ENCODE measurements around the gene CHMP4B. TPM values are rescaled to one million over a fixed set of nuclear protein-coding genes. Genes with fewer than 3 reads are reported as not detected.

Gene CHMP4B
- total and polyA plus RNA-seq, 7 donors, result 72.5 to 267 (median 151) TPM

GRCh38 chr20:33893314-33893713, 82.2 kb downstream of the CHMP4B start:
- DNase-seq (no peak), ATAC-seq (peak in 1 of 4 donors; percentile 68)
- Histone ChIP-seq H3K4me1 (no peaks in the 10 kb centered on the region), H3K27me3 (ENCODE audit: insufficient read depth in 3 of 3, low read length in 2 of 3) (no peaks in the 10 kb centered on the region), H3K4me3 (no peak overlapping the region), H3K27ac (no peak overlapping the region), H3K9me3 (no peaks in the 10 kb centered on the region), H3K36me3 (ENCODE audit: insufficient read depth in 1 of 2, low read depth in 1 of 2) (no peaks in the 10 kb centered on the region)
- TF ChIP-seq, protein P1, sequence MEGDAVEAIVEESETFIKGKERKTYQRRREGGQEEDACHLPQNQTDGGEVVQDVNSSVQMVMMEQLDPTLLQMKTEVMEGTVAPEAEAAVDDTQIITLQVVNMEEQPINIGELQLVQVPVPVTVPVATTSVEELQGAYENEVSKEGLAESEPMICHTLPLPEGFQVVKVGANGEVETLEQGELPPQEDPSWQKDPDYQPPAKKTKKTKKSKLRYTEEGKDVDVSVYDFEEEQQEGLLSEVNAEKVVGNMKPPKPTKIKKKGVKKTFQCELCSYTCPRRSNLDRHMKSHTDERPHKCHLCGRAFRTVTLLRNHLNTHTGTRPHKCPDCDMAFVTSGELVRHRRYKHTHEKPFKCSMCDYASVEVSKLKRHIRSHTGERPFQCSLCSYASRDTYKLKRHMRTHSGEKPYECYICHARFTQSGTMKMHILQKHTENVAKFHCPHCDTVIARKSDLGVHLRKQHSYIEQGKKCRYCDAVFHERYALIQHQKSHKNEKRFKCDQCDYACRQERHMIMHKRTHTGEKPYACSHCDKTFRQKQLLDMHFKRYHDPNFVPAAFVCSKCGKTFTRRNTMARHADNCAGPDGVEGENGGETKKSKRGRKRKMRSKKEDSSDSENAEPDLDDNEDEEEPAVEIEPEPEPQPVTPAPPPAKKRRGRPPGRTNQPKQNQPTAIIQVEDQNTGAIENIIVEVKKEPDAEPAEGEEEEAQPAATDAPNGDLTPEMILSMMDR (IDR thresholded peaks at IDR 0.05), result no peak
- intact Hi-C loops (cut with DNase I), result no loop called here
- WGBS, 3 donors, result 83 to 85% (median 84%) methylated on average over 4 of the region's 4 CpGs

GRCh38 chr20:33894798-33895197, 83.7 kb downstream of the CHMP4B start:
- no peaks in the 10 kb centered on the region for H3K4me1 ChIP-seq
- TF ChIP-seq, protein P1 (IDR thresholded peaks at IDR 0.05), result no peak
- no peak for ATAC-seq
- WGBS, 3 donors, result 46 to 52% (median 47%) methylated on average over 3 of the region's 3 CpGs
- no peak for DNase-seq
- no peak overlapping the region for H3K4me3 ChIP-seq
- no peaks in the 10 kb centered on the region for H3K9me3 ChIP-seq
- H3K27ac ChIP-seq, result no peak overlapping the region
- peaks cover 0 to 2% (median 0%) of the 10 kb centered on the region in 3 donors for H3K27me3 ChIP-seq (ENCODE audit: insufficient read depth in 3 of 3, low read length in 2 of 3)
- no peaks in the 10 kb centered on the region for H3K36me3 ChIP-seq (ENCODE audit: insufficient read depth in 1 of 2, low read depth in 1 of 2)
- intact Hi-C loops (cut with DNase I), result no loop called here

- H3K4me3 ChIP-seq, result no peak overlapping the region
- ATAC-seq (no peak), DNase-seq (no peak)
- H3K27ac ChIP-seq, result no peak overlapping the region
- TF ChIP-seq, protein P1 (IDR thresholded peaks at IDR 0.05), result no peak
- no peaks in the 10 kb centered on the region for H3K9me3 ChIP-seq
- H3K36me3 ChIP-seq (ENCODE audit: insufficient read depth in 1 of 2, low read depth in 1 of 2), result no peaks in the 10 kb centered on the region
- H3K27me3 ChIP-seq (ENCODE audit: insufficient read depth in 3 of 3, low read length in 2 of 3), result peaks cover 0 to 7% (median 2%) of the 10 kb centered on the region in 3 donors
- intact Hi-C loops (cut with DNase I), result no loop called here
- no peaks in the 10 kb centered on the region for H3K4me1 ChIP-seq
- 50 to 57% (median 53%) methylated on average over 4 of the region's 4 CpGs for WGBS, 3 donors
Measured at GRCh38 chr20:33896509-33896908, 85.4 kb downstream of the CHMP4B start.

DNA sequence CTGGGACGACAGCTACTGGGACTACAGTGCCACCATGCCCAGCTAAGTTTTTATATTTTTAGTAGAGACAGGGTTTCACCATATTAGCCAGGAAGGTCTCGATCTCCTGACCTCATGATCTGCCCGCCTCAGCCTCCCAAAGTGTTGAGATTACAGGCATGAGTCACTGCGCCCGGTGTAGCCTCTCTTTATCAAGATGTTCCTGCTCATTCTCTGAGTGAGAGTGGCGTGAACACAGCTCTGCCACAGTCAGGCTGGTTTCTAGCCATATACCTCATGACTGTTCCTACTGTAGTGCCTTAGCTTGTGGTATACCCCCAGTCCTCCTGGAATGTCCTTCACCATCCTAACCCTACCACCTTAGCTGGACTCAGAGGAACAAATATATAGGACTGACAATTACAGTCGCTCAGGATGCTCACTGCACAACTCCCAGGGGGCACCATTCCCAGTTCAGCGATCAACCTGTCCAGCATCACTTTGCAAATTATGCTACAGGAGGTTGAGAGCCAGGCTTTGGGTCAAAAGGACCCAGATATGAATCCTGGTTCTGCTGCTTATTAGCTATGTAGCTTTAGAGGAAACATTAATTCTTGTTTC, 86.3 kb downstream of the CHMP4B start:
- H3K9me3 ChIP-seq, result no peaks in the 10 kb centered on the region
- H3K4me3 ChIP-seq, result no peak overlapping the region
- TF ChIP-seq, protein P1 (IDR thresholded peaks at IDR 0.05), result peak; percentile 7
- H3K27me3 ChIP-seq (ENCODE audit: insufficient read depth in 3 of 3, low read length in 2 of 3), result peaks cover 0 to 7% (median 2%) of the 10 kb centered on the region in 3 donors
- H3K4me1 ChIP-seq, result no peaks in the 10 kb centered on the region
- no peak overlapping the region for H3K27ac ChIP-seq
- no peaks in the 10 kb centered on the region for H3K36me3 ChIP-seq (ENCODE audit: insufficient read depth in 1 of 2, low read depth in 1 of 2)
- DNase-seq, result no peak
- no peak for ATAC-seq
- WGBS, 3 donors, result 78 to 86% (median 80%) methylated on average over 8 of the region's 8 CpGs
- intact Hi-C loops (cut with DNase I), result no loop called here

GRCh38 chr20:33899106-33899505, 88.0 kb downstream of the CHMP4B start:
- TF ChIP-seq, protein P1 (IDR thresholded peaks at IDR 0.05), result no peak
- intact Hi-C loops (cut with DNase I), result no loop called here
- WGBS, 3 donors, result 75 to 84% (median 82%) methylated on average over 7 of the region's 7 CpGs

More at GRCh38 chr20:33899106-33899505, 88.0 kb downstream of the CHMP4B start:
- Histone ChIP-seq H3K9me3 (no peaks in the 10 kb centered on the region), H3K27ac (no peak overlapping the region), H3K4me3 (no peak overlapping the region), H3K27me3 (ENCODE audit: insufficient read depth in 3 of 3, low read length in 2 of 3) (peaks cover 0 to 7% (median 2%) of the 10 kb centered on the region in 3 donors), H3K36me3 (ENCODE audit: insufficient read depth in 1 of 2, low read depth in 1 of 2) (no peaks in the 10 kb centered on the region), H3K4me1 (no peaks in the 10 kb centered on the region)
- ATAC-seq, result no peak
- DNase-seq, result no peak

Data from psoas muscle (tissue), 8 donors.